Measurements from ENCODE around the gene INTS12. TPM values are rescaled to one million over a fixed set of nuclear protein-coding genes. Genes with fewer than 3 reads are reported as not detected.

INTS12 gene
- total and polyA plus RNA-seq, 10 of the 15 experiments (the other 5 are each of a cell fraction or from before 2014, with no cell fraction given) = 24.2 to 52.4 (median 37.3) TPM

- POLR2A ChIA-PET = interaction anchor here (1.3 kb wide), 1 partner anchor 9 kb away, joined by 4 read pairs; no protein-coding TSS in a partner anchor
- BruUV-seq (replicated peaks) = no TSS peak
- no peaks in the 10 kb centered on the region for H3K9me3 ChIP-seq (replicated peaks; ENCODE audit: control insufficient read depth, insufficient read depth, low read length)
- in situ Hi-C loops (cut with MboI) = no loop called here
- no peak for ATAC-seq
- DNase-seq (ENCODE audit: low read depth, low spot score) = no peak
- H3K27ac ChIP-seq (ENCODE audit: control insufficient read depth, insufficient read depth) = no peak overlapping the region
- peaks cover 3% of the 10 kb centered on the region; the same call in 1 of the 2 replicates for H3K4me1 ChIP-seq (ENCODE audit: control insufficient read depth, insufficient read depth, low read length)
- intact Hi-C loops (cut with micrococcal nuclease; ENCODE audit: unreplicated experiment) = loop anchor here (10.0 kb wide), 1 partner anchor 574 kb away; the partner anchor contains the start of gene TET2
- peaks cover 6% of the 10 kb centered on the region for H3K79me2 ChIP-seq (ENCODE audit: control insufficient read depth, insufficient read depth, low read length)
- SMC1A ChIA-PET (ENCODE audit: uncharacterized antibody, unreplicated experiment) = interaction anchor here (0.7 to 3.2 kb wide), 7 partner anchors 9 to 245 kb away, joined by 3 to 24 read pairs (median 3); partner anchors contain the start of genes GSTCD and PPA2
- H3K9ac ChIP-seq (ENCODE audit: control insufficient read depth, insufficient read depth, low read length) = no peak overlapping the region
- CTCF ChIA-PET = interaction anchor here (0.9 to 3.7 kb wide), 9 partner anchors 9 to 248 kb away, joined by 3 to 22 read pairs (median 4); partner anchors contain the start of gene PPA2
- no peak overlapping the region for H3K4me3 ChIP-seq
- no peak overlapping the region for H2AFZ ChIP-seq (ENCODE audit: control insufficient read depth, low read depth, low read length)
- 94% methylated on average over 2 of the region's 2 CpGs for WGBS (ENCODE audit: insufficient coverage, insufficient replicate concordance, low lambda C conversion rate, missing lambda C conversion rate)
- no peaks in the 10 kb centered on the region for H4K20me1 ChIP-seq (ENCODE audit: control insufficient read depth, insufficient read depth)
- FAIRE-seq = no peak
- no peaks in the 10 kb centered on the region for H3K27me3 ChIP-seq (replicated peaks in 1 of 2; ENCODE audit: control insufficient read depth in 2 of 2, insufficient read depth in 2 of 2, low read length in 1 of 2)
- RAD21 ChIA-PET (ENCODE audit: unreplicated experiment) = interaction anchor here (0.7 to 1.4 kb wide), 3 partner anchors 10 to 484 kb away, joined by 3 to 5 read pairs (median 5); no protein-coding TSS in a partner anchor
- no peak overlapping the region for H3K4me2 ChIP-seq (ENCODE audit: control insufficient read depth, insufficient read depth)
- peaks cover 0 to 5% of the 10 kb centered on the region in 2 experiments; a peak in 3 of 4 replicates for H3K36me3 ChIP-seq (ENCODE audit: control insufficient read depth in 2 of 2, insufficient read depth in 2 of 2, low read length in 1 of 2)
- no peak for TF ChIP-seq RELB (IDR thresholded peaks at IDR 0.05; ENCODE audit: low read depth)
- TF ChIP-seq ATF7 (IDR thresholded peaks at IDR 0.05; ENCODE audit: low read depth) = no peak
- no peak for TF ChIP-seq ZBTB40 (IDR thresholded peaks at IDR 0.05; ENCODE audit: borderline replicate concordance)
- no peak for TF ChIP-seq MYC (IDR thresholded peaks at IDR 0.05; ENCODE audit: insufficient read depth, insufficient read length, insufficient replicate concordance, low read length, severe bottlenecking)
- no peak for TF ChIP-seq ETV6 (conservative IDR thresholded peaks at IDR 0.05 in 1 of 2, IDR thresholded peaks at IDR 0.05 in 1 of 2; ENCODE audit: borderline replicate concordance in 1 of 2, low read depth in 1 of 2)
- TF ChIP-seq RUNX3 (IDR thresholded peaks at IDR 0.05; ENCODE audit: low read length) = no peak
- TF ChIP-seq RAD51 (IDR thresholded peaks at IDR 0.05) = no peak
- TF ChIP-seq BCLAF1 (IDR thresholded peaks at IDR 0.05) = no peak
- no peak for TF ChIP-seq PBX3 (IDR thresholded peaks at IDR 0.05; ENCODE audit: insufficient replicate concordance, low read depth, low read length)
- no peak for TF ChIP-seq EP300 (IDR thresholded peaks at IDR 0.05; ENCODE audit: borderline replicate concordance in 1 of 2, control insufficient read depth in 1 of 2, low read depth in 2 of 2, low read length in 2 of 2)
- no peak for TF ChIP-seq ESRRA (IDR thresholded peaks at IDR 0.05; ENCODE audit: low read length)
Measured at GRCh38 chr4:105719204-105719603, 10.7 kb upstream of the INTS12 start.
